Muscle of arm (tissue), 12 donors: ENCODE data around the gene HOXB8. TPM values are rescaled to one million over a fixed set of nuclear protein-coding genes. Genes with fewer than 3 reads are reported as not detected.

ENCODE experiments used
- DNase-seq: peaks from one replicate; pipeline ENCODE4 v3.0.0-alpha.2; 2013
- polyA plus RNA-seq, 12 donors: library from polyadenylated mRNA; unstranded; fragments of 120-200 nt; gene quantifications; one replicate each; pipeline ENCODE4 v1.2.1, GENCODE V29; 2013; ENCODE audit not compliant: insufficient read length in 12 of 12

Gene HOXB8
- polyA plus RNA-seq, 12 donors = 0.07 to 1.9 (median 0.27) TPM; not detected in 3

DNA sequence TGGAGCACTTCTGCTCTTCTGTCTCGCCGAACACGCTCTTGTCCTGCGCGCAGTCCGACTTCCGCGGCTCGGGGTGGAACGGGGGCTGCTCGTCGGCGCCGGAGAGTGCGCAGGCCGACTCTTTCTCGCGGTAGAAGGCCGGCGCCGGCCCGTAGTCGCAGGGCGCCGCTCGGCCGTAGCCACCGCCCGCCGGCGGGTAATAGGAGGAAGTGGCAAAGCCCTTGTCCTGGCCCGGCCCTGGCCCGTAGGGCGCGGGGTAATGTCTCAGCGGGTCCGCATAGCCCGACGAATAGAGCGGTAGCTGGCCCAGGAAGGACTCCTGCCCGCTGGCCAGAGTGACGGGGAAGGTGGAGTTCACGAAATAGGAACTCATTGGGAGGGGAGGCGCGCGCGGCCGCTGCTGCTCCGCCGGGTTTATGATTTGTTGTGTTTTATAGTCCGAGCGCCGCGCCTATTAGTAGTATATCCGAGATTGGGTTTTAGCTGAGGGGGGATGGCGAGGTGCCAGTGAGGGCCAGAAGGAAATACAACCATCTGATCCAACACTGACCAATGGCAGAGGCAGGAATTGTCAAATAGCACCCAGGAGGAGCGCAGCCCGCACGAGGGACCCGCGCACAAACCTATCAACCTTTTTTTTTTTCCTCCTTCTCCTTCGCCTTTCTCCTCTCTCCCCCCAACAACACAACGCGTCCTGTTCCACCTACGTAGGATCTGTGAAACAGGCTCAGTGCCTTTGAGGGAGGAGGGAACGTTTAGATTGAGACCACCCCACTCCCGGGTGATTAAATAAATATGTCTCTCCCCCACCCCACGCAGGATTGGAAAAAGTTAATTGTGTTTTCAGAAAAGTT lies 17.1 kb downstream of the HOXB8 start:
- no peak for DNase-seq

DNA sequence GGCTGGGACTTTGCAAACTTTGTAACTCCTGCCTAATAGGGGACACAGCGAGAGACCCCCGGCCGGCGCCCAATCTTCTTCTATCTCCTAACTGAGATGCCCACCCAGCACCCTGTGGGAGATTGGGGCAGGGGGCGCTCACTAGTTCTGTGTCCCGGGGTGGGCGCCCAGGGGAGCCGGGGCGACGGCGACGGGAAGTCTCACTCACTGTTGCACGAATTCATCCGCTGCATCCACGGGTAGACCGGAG lies 17.6 kb downstream of the HOXB8 start:
- DNase-seq = no peak

DNA sequence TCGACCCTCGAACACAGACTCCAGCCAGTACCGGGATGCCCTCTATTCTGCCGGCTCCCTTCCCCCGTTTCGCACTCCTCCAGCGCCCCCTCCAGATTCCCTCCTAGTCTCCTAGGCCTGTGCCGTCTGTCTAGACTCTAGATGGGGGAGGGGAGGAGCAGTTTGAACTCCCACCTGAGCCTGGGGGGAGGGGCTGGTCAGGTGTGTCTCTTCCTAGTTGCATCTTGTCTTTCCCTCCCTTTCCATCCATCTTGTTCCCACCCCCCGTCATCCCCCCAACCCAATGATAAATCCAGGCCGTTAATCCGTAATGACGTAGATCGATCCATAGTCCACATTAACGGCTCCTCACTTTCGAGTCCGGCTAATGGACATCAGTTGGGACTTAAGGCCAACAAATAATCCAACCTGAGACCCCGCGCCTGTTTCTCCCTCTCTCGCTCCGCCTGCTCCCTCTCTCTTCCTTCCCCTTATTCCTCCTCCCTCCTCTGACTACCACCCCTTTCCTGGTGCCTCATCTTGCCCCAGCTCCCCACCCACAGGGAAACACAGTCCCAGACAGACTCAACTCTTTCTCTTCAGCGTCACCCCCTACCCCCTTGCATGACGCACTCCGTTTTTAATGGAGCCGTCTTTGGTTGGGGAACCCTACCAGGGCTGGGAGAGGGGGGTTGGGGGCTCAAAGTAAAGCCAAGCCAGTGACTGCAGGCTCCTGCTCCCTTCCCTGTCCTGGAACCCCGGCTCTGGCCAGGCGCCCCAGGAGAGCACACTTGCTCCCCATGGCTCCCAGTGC lies 18.2 kb downstream of the HOXB8 start:
- no peak for DNase-seq

DNA sequence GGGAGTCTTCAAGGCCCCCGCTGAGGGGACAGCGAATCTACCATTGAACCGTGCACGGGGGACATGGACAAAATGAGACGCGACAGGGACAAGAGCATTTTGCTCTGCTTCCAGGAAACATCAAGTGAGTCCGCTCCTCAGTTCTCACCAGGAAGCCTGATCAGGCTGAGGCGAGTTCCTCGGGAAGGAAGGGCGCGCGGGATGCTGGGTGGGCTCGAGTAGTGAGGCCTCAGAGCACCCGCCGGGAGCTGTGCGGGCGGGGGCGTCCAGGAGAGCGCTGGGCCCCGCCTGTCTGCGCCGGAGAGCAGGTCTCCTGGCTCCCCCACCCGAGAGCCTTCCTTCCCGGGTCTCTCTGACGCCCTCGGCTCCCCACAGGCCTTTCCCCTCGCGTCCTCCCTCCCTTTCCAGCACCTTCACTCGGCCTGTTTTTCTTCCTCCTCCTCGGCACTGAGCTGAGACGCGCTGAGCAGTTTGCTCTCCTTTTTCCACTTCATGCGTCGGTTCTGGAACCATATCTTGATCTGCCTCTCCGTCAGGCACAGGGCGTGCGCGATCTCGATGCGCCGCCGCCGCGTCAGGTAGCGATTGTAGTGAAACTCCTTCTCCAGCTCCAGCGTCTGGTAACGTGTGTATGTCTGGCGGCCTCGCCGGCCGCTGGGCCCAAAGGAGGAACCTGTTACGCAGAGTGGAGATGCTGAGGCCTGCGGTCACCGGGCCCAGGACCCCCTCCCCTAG lies 18.9 kb downstream of the HOXB8 start:
- no peak for DNase-seq

DNA sequence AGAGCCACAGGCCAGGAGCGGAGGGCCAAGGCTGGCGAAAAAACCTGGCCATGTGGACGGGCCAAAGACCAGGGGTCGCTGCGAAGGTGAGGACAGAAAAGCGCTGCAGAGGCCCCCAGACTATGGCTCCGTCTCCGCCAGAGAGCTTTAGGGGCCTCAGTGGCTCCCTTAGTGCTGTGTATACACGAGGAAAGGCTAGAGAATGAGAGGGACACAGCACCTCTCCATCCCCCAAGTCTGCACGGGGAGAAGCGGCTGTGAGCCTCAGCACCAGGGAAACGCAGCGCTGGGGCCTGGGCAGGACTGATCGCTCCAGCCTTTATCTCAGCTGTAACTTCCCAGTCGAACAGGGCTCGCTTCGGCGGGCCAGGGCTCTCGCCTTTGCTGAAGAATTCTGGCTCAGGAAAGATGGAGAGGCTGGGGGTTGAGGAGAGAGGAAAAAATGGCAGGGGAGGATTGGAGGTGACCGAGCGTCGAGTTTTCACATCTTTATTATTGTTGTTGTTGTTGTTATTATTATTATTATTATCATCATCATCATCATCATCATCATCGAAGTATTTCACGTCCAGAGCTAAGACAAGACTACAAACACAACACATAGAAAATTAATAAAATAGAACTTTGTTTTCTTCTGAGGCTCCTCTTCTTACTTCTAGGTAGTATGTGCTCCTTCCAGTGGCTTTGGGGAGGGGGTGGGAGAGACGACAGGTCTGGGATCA lies 19.7 kb downstream of the HOXB8 start:
- no peak for DNase-seq

DNA sequence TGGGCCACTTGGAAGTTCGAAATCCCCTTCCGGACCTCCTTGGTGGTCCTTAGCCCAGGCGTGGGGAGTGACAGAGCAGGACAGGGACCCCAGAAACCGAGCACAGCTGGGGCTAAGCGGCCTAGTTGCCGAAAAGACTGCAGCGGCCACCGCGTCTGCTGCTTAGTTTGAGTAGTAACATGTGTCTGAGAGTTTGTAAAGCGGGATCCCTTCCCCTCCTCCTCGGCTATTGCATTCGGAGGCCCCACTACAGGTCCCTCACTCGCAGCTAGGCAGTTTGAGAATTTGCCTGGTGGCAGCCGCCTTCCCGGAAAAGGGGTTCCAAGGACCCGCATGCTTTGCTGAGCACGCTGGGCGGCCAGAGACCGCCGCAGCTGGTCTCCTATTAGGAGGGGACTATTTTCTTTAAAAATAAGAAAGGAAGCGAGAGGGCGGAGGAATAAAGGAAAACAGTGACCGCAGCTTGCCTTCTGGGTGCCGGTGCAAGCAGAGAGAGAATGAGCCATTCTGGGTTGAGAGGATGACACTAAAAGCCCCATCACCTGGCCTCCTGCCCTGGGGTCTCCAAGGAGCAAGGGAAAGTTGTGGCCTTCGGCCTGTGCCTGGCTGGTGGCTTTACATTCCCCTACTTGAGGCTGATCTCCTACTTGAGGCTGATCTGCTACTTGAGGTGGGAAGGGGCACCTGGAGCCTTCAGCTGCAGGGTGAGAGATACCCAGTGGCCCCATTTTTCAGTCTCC lies 20.4 kb downstream of the HOXB8 start:
- no peak for DNase-seq

DNA sequence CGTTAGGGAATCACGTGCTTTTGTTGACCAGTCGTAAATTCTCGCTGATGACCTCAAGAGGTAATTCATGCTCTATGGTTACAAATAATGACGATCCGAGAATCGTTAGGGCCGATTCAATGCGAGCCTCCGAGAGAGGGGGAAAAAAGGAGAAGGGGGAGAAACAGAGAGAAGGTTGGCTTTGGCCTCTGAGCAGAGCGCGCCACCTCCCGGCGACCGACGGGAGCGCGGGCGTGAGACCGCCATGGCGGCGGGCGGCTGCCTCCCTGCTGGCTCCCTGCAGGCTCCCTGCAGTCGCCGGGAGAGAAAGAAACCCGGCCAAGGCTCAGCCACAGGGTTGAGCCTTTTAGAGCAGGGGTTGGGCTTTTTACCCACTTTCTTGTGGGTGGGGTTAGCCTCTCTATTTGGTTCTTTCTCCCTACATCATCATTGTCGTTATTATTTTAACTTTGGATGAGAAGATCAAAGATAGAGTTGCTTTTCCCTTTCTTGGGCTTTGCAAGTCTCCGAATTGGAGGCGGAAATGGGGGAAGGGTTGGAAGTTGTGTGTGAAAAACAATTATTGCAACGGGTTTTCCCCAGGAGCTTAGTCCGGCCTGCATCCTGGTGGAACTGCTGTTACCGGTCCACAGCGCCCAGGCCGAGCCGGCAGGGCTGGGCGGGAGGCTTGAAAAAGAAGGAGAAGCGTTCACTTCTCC lies 21.1 kb downstream of the HOXB8 start:
- peak; percentile 81 for DNase-seq

DNA sequence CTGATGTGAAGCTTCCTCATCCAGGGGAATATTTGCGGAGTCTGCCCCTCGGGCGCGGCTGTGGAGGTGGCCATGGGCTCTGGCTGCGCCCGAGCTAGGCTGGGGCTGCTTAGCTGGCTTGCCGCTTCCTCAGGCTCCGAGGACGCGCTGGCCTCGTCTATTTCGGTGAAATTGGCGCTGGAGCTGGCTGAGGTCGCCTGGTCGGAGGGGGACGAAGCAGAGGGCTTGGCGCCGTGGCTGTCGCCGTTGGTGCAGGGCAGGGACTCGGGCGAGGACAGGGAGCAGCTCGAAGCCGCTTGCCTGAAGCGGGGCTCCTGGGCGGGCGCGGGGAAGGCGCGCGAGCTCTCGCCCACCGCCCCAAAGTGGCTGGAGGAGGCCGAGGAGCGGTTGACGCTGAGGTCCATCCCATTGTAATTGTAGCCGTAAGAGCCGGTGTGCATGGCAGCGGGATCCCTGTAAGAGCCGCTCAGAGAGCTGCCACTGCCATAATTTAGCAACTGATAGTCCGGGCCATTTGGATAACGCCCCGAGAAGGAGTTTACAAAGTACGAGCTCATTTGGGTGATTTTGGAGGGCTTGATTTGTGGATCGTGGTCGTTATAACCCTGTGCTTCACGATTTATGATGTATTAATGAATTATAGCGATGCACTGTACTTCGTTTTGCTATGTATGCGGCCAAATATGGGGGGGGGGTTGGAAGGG lies 21.8 kb downstream of the HOXB8 start, which contains the start of gene HOXB5:
TSS of gene HOXB5 (minus strand) at position 654 of the 704 bp plus-strand sequence. CDS start at position 557, 97 bp downstream.
- no peak for DNase-seq

DNA sequence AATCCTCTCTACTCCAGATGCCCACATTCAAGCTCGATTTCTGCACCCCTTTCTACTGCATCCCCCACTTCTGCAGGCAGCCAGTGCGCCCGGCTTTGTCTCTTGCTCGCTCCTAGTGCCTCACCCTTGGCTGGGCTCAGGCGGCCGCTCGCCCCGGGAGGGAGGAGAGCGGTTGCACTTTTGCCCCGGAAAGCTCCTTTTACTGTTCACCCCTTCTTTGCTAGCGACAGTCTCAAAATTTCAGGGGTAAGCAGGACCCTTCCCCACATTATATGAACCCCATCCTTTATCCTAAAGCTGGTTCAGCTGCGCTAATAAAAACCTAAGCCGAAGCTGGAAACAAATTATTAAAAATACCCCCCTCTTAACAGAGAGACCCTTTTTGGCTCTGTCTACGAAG lies 22.5 kb downstream of the HOXB8 start:
- no peak for DNase-seq

DNA sequence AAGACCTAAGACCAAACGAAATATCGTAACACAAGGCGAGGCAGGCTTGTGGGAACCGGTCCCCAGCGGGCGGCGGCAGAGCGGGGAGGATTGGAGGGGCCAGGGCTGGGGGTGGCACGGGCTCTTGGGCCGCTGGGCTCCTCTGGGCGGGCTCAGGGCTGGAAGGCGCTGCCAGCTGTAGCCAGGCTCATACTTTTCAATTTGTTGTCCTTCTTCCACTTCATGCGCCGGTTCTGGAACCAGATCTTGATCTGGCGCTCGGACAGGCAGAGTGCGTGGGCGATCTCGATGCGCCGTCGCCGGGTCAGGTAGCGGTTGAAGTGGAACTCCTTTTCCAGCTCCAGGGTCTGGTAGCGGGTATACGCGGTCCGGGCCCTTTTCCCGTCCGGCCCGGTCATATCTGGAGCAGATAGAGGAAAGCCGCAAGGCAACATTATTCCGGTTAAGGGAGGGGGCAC lies 23.0 kb downstream of the HOXB8 start:
- DNase-seq = no peak

DNA sequence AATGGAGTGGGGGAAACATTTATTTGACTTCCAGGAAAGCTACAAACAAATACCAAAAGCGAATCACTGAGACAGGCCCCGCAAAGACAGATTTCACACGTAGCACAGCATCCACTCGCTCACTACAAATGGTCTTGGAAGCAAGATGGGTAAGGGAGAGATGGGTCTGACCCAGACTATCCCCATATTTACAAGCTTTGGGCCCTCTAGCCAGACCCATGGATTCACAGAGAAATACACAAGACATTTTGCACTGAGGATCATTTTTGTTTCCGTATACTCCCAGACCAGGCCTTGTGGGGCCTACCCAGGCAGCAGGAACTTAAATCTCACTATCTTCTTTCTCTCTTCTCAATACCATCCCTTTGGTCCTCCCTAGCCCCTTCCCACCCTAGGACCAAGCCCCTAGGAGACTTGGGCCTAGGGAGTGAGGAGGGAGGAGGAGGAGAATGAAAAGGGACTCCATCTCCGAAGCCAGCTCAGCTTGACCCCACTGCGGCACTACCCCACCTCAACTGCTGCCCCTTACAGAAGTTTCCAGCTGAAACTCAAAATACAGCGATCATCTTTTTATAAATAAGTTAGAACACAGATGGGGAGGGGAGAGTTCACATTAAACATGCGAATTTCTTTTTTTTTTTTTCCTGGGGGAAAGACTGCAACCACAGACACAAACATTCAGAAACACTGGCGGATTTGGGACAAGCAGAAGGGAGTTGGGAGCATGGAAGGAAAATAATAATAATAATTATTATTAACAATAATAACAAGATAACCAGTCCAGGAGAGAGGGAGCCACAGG lies 23.6 kb downstream of the HOXB8 start:
- no peak for DNase-seq

DNA sequence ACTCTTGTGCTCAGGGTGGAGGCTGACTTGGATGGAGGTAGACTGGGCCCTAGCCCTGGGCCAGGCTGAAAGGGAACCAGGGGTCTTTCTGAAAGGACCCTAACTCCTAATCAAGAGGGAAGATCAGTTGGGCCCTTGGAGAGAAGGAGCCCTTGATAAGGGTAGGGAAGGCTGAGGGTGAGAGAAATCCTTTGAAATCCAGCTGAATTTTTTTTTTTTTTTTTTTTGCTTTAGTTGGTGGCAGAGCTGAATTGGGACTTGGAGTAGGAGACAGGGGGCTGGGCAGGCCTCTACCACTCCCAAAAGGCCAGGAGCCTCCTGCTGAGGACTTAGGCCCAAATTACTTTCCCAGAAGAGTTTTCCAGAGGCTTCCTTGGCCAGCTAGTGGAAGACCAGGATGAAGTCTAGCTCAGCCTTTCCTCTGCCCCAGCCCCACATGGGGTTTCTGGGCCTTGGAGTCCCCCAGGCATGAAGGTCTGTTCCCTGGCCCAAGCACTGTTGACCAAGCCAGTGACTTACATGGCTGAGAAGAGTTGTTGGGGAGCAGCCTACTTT lies 24.4 kb downstream of the HOXB8 start:
- no peak for DNase-seq

DNA sequence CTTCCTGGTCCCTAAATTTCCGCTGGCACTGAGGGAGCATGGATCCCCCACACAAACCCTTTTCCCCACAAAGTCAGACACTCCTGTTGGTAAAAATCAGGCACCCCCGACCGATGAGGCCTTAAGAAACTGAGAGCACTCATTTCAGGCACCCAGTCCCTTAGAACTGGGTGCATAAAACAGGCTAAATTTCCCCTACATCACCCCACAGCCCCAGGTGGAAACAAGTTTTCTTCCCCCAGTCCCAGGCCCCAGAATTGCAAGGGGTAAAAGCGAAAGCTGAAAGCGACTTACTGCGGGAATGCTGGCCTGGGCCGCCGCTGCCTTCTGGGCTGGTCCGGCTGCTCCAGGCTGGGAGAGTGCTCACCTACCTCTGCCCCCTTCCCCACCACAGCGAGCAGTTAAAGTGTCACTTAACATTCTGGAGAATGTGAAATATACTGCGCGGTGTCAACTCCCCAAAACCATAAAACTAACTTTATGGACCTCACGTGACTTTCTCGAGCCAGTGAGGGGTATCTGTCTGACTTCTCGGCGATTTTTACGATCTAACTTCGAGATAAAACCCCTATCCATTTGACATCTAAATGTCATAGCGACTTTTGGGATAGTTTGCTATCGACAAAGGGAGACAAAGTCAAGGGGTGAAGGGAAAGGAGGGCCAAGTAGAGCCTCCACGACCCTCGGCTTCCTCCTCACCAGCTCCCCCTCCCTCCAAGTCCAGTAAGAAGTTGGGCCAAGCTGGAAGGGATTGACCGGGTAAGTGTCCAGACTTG lies 25.1 kb downstream of the HOXB8 start, which contains the start of gene HOXB3:
TSS of gene HOXB3 (minus strand) at position 411 of the 776 bp plus-strand sequence. CDS start 37,767 bp downstream, outside the sequence.
- DNase-seq = no peak

DNA sequence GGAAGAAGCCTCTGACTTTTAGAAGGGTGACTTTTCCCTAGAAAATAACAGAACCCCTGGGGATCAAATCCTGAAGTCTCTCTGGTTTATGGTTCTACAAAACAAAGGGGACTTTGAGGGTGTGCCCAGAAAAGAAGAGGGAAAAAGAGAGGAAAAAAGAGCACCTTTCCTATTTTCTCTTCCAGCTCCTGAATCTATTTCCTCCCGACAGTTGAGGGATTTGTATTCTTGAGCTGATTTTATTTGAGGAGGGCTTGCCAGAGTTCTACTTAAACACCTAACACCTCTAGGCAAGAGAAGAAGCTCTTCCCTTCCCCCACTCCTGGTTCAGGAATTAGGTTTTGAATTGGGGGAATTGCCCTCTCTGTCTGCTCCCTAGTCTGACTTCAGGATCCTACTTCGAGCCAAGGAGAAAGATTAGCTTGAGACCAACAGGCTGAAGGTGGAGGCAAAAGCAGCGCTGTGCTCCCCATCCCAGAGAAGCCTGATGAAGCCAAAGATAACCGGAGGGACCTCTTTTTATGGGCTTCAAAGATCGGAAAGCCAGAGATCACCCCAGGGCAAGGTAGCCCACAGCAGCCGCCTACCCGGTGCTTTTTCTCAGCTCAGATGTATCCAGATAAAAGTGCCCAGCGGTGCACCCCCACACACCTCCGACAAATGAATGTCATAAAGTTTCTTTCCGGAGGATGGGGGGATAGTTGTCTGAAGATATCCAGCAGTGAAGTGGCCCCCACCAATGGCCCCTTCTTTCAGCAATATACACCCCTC lies 25.8 kb downstream of the HOXB8 start:
- no peak for DNase-seq

DNA sequence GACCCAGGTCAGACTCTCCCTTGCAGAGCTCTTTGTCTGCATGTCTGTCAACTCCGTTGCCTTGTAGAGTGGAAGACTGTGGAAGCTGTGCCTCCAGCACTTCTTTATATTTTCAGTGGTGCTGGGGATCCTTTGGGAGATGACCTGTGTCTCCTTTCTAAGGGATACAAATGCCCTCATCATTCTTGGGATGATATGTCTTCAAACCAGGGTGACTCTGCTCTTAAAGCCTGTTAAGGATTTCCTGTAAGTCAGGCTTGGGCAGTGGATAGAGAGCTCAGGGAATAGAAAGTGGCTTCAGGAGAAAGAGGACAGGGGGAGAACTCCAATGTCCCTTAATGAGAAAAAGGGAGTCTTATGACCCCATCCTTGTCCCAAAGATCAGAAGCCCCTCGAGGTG lies 26.6 kb downstream of the HOXB8 start:
- DNase-seq = no peak

DNA sequence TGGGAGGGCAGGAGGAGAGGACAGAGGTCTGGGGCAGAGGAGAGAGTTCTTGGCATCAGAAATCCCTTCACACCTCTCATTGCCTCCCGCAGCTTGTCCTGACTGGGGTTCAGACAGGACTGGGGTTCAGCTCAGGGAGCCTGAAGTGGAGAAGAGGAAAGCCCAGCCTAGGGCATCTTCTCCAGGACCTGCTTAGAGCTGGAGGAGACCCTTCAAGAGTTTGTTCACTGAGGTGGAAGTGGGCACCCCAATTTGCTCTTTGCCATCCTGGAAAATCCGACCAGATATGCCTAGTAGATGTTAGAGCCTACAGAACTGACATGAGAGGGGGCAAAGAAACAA lies 27.0 kb downstream of the HOXB8 start:
- DNase-seq = no peak
